ENCODE measurements around the gene ANKRD60. TPM values are rescaled to one million over a fixed set of nuclear protein-coding genes. Genes with fewer than 3 reads are reported as not detected.

ANKRD60 gene, protein sequence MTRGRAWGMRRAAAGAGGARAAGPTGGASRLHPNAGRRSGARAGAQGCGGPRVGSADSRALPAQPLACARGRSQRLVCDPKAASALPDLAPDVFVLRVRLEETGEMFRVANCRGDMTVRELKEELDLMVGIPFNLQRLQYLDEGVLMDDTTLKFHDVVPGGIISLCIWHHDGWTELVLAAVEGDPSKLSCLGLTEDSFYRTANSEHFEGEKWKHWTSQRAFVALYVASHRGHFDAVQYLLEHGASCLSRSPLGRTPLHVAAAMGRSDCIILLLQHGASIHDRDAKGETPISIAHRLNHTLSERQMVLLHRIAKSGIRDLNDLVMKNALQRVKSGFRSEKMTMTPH
- total RNA-seq, result not detected

DNA sequence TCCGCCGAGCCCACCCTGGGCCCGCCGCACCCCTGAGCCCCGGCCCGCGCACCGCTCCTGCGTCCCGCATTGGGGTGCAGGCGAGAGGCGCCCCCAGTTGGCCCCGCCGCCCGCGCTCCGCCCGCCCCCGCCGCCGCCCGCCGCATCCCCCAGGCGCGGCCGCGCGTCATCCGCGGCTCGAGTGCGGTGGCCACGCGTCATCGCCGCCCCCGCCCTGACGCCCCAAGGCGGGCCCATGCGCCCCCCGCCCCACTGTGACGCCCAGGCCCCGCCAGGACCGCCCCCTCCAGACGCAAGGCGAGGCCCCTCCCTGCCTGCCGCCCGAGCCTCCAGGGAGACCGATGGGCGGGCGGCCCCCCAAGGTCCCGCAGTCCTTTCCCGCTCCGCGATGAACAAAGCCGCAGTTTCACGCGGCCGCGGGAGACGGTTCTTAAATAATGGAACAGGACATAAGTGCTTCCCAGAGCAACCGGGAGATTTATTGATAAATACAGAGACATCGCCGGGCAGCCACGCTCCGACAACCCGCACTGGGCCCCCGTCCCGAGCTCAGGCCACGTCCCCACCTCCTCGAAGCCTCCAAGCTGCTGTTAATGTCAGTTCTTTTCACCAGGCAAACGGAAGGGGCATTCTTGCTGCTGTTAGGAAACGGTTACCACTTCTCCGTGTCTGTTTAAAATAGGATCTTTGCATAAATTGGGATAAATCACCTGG is at the start of gene ANKRD60:
Gene ANKRD60, minus strand, starts transcription at position 170 of the 714 bp plus-strand sequence. Its CDS starts 0 bp downstream, at position 170.
- DNase-seq (ENCODE audit: low spot score in 2 of 2), result peak in 1 of 2 donors; percentile 80
- WGBS, 2 donors, result 13 to 15% methylated on average over 16 to 25 of the region's 74 CpGs
- intact Hi-C loops (cut with DNase I; ENCODE audit: low total_unique reads), result no loop called here
- no peak within 1 kb of the TSS for H3K4me3 ChIP-seq (ENCODE audit: low read depth, poor library complexity, severe bottlenecking)
- no peak for TF ChIP-seq POLR2A (IDR thresholded peaks at IDR 0.05)

DNA sequence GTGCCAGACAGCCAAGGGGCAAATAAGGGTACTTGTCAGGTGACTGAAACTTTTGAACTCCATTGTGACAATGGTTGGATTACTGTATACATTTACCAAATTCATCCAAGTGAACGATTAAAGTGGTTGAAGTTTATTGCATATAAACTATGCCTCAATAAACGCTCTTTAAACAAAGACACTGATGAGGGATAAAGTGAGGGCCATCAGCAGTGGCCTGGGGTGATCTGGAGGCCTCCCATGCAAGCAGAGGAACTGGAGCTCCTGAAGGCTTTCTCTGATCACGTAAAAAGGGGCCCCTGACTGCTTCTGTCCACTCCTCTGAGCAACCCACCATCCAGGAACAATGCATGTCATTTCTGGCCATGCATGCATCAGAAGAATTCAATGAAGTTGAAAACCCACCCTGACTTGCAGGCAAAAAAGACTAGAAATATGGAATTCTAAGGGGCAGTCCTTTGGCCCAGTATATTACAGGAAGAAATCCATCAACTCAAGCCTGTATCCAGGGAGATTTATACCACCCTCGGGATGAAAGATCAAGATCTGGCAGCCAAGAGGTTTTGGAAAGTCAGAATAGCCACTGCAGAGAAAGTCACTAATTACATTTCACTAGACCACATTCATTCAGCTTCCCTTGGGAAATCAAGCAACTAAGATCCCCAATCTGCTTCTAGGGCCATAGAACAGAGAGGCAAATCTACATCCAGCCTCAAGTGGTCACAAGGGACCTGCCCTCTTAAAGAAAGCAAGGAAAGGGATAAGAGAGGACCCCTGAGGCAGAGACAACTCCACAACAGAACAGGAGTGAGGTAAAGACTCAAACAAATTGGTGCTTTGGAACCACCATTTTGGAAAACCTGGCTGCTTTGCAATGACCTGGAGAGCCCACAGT is 49.4 kb upstream of the ANKRD60 start:
- 70 to 72% methylated on average over 4 of the region's 4 CpGs for WGBS, 2 donors
- intact Hi-C loops (cut with DNase I; ENCODE audit: low total_unique reads), result no loop called here
- no peak for DNase-seq (ENCODE audit: low spot score in 2 of 2)

DNA sequence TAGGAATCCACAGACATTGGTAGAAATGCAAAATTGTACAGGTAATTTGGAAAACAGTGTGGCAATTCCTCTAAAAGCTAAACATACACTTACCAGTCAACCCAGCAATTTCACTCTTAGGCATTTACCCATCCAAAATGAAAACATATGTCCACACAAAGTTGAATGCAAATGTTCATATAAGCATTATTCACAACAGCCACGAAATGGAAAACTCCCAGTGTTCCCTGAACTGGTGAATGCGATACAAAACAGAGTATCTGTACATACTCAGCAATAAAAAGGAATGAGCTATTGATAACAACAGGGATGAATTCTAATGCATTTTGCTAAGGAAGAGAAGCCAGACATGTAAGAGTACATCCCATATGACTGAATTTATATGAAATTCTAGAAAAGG is 48.7 kb upstream of the ANKRD60 start:
- 87 to 89% methylated on average over 2 of the region's 2 CpGs for WGBS, 2 donors
- H3K4me3 ChIP-seq (ENCODE audit: low read depth, poor library complexity, severe bottlenecking), result no peak overlapping the region
- TF ChIP-seq, protein P1, sequence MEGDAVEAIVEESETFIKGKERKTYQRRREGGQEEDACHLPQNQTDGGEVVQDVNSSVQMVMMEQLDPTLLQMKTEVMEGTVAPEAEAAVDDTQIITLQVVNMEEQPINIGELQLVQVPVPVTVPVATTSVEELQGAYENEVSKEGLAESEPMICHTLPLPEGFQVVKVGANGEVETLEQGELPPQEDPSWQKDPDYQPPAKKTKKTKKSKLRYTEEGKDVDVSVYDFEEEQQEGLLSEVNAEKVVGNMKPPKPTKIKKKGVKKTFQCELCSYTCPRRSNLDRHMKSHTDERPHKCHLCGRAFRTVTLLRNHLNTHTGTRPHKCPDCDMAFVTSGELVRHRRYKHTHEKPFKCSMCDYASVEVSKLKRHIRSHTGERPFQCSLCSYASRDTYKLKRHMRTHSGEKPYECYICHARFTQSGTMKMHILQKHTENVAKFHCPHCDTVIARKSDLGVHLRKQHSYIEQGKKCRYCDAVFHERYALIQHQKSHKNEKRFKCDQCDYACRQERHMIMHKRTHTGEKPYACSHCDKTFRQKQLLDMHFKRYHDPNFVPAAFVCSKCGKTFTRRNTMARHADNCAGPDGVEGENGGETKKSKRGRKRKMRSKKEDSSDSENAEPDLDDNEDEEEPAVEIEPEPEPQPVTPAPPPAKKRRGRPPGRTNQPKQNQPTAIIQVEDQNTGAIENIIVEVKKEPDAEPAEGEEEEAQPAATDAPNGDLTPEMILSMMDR (IDR thresholded peaks at IDR 0.05), result no peak
- no peak for TF ChIP-seq POLR2A (IDR thresholded peaks at IDR 0.05)
- intact Hi-C loops (cut with DNase I; ENCODE audit: low total_unique reads), result no loop called here
- no peak for DNase-seq (ENCODE audit: low spot score in 2 of 2)

More for the DNA sequence above, 49.4 kb upstream of the ANKRD60 start:
- H3K4me3 ChIP-seq (ENCODE audit: low read depth, poor library complexity, severe bottlenecking), result no peak overlapping the region
- TF ChIP-seq POLR2A (IDR thresholded peaks at IDR 0.05), result no peak
- TF ChIP-seq, protein P1 (IDR thresholded peaks at IDR 0.05), result no peak

- H3K4me3 ChIP-seq (ENCODE audit: low read depth, poor library complexity, severe bottlenecking), result no peak overlapping the region
- no peak for TF ChIP-seq POLR2A (IDR thresholded peaks at IDR 0.05)
- TF ChIP-seq, protein P1 (IDR thresholded peaks at IDR 0.05), result no peak
- intact Hi-C loops (cut with DNase I; ENCODE audit: low total_unique reads), result no loop called here
- DNase-seq (ENCODE audit: low spot score in 2 of 2), result no peak
Observed at GRCh38 chr20:58274384-58274783, 45.9 kb upstream of the ANKRD60 start.

- intact Hi-C loops (cut with DNase I; ENCODE audit: low total_unique reads), result no loop called here
- DNase-seq (ENCODE audit: low spot score in 2 of 2), result no peak
- H3K4me3 ChIP-seq (ENCODE audit: low read depth, poor library complexity, severe bottlenecking), result no peak overlapping the region
- TF ChIP-seq, protein P1 (IDR thresholded peaks at IDR 0.05), result no peak
- TF ChIP-seq POLR2A (IDR thresholded peaks at IDR 0.05), result no peak
- 93 to 94% methylated on average over 9 of the region's 9 CpGs for WGBS, 2 donors
Observed at GRCh38 chr20:58271606-58272351, 43.3 kb upstream of the ANKRD60 start.

All from lower leg skin (tissue), 4 donors.